SH-SY5Y (cell line): ENCODE data around the gene DLG5.

Source experiments
- GATA2 ChIP-seq: IDR thresholded peaks from 2 replicates; pipeline ENCODE4 v1.6.1; 2011; ENCODE audit warnings: mild to moderate bottlenecking, low read depth, low read length
- GATA3 ChIP-seq: IDR thresholded peaks from 2 replicates; pipeline ENCODE4 v1.6.1; 2011; ENCODE audit warnings: low read depth, mild to moderate bottlenecking, low read length, moderate library complexity

DNA sequence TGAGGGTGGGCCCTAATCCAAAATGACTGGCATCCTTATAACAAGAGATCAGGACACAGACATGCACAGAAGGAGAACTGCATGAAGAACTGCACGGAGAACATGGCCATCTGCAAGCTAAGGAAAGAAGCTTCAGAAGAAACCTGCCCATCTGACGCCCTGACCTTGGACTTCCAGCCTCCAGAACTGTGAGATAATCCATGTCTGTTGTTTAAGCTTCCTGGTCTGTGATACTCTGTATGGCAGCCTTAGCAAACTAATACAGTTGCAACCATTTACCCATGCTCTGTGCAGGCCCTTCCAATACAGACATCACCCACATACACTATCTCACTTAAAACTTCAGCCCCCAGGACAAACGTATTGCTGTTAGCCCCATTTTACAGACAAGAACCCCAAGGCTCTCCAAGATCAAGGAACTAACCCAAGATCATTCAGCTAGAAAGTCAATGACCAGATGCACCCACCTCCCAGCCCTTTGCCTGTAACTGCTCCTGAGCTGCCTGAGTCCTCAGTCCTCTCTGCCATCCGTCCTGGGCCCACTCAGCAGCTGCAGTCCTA lies 39.7 kb downstream of the DLG5 start:
- TF ChIP-seq GATA3 = no peak
- no peak for TF ChIP-seq GATA2
